SW480 (cell line): ENCODE measurements around the gene ARFGEF3.
"Not testable (repeated sequence)": the region's sequence is repeated elsewhere in the genome, so short reads cannot be mapped to it uniquely, and the experiment has no call there.

ENCODE experiments used
- DNase-seq: peaks from one replicate; pipeline ENCODE4 v3.0.0-alpha.2; 2016; ENCODE audit warnings: low spot score

Gene ARFGEF3

GRCh38 chr6:138347864-138348263, 186.1 kb downstream of the ARFGEF3 start:
- no peak for DNase-seq

- DNase-seq, result no peak
Measured at GRCh38 chr6:138349891-138350290, 188.2 kb downstream of the ARFGEF3 start.

- DNase-seq, result no peak
Measured at GRCh38 chr6:138357928-138358327, 196.2 kb downstream of the ARFGEF3 start.

GRCh38 chr6:138368684-138369083, 206.9 kb downstream of the ARFGEF3 start:
- not testable (repeated sequence) for DNase-seq

- DNase-seq, result no peak
Measured at GRCh38 chr6:138370631-138371451, 209.1 kb downstream of the ARFGEF3 start.

GRCh38 chr6:138371452-138371711, 209.6 kb downstream of the ARFGEF3 start:
- no peak for DNase-seq

GRCh38 chr6:138371720-138372119, 210.0 kb downstream of the ARFGEF3 start:
- no peak for DNase-seq

GRCh38 chr6:138372711-138373463, 211.1 kb downstream of the ARFGEF3 start:
- DNase-seq, result no peak

- no peak for DNase-seq
Measured at GRCh38 chr6:138374230-138374629, 212.5 kb downstream of the ARFGEF3 start.

GRCh38 chr6:138374815-138375214, 213.1 kb downstream of the ARFGEF3 start:
- DNase-seq, result no peak

GRCh38 chr6:138377042-138377441, 215.3 kb downstream of the ARFGEF3 start:
- no peak for DNase-seq

- no peak for DNase-seq
Measured at GRCh38 chr6:138377844-138378243, 216.1 kb downstream of the ARFGEF3 start, which contains the start of gene SMIM28. TSS of gene SMIM28 (plus strand) at chr6:138377905. CDS start at chr6:138378073, 168 bp downstream.

- DNase-seq, result no peak
Measured at GRCh38 chr6:138378463-138378862, 216.7 kb downstream of the ARFGEF3 start.

GRCh38 chr6:138382498-138383265, 220.9 kb downstream of the ARFGEF3 start:
- peak; percentile 13 for DNase-seq

GRCh38 chr6:138383776-138384175, 222.0 kb downstream of the ARFGEF3 start:
- peak; percentile 46 for DNase-seq

GRCh38 chr6:138386897-138387296, 225.2 kb downstream of the ARFGEF3 start:
- no peak for DNase-seq

- no peak for DNase-seq
Measured at GRCh38 chr6:138387577-138388368, 226.0 kb downstream of the ARFGEF3 start.

- DNase-seq, result no peak
Measured at GRCh38 chr6:138389551-138389950, 227.8 kb downstream of the ARFGEF3 start.
